Hepatocyte (in vitro differentiated cells): ENCODE results near the gene TANGO6.

Experiments used
- EZH2 ChIP-seq: fragments of 200-600 bp; sonication (generic); IDR thresholded peaks from 2 replicates; pipeline ENCODE4 v1.6.1; 2016; ENCODE audit warnings: antibody characterized with exemption, mild to moderate bottlenecking, borderline replicate concordance
- TF ChIP-seq, protein P1 (sequence below): fragments of 200-600 bp; sonication (generic); IDR thresholded peaks from 2 replicates; pipeline ENCODE4 v1.5.1; 2016; ENCODE audit warnings: antibody characterized with exemption, mild to moderate bottlenecking; ENCODE audit not compliant: poor library complexity

- TF ChIP-seq EZH2 = no peak
- TF ChIP-seq, protein P1, sequence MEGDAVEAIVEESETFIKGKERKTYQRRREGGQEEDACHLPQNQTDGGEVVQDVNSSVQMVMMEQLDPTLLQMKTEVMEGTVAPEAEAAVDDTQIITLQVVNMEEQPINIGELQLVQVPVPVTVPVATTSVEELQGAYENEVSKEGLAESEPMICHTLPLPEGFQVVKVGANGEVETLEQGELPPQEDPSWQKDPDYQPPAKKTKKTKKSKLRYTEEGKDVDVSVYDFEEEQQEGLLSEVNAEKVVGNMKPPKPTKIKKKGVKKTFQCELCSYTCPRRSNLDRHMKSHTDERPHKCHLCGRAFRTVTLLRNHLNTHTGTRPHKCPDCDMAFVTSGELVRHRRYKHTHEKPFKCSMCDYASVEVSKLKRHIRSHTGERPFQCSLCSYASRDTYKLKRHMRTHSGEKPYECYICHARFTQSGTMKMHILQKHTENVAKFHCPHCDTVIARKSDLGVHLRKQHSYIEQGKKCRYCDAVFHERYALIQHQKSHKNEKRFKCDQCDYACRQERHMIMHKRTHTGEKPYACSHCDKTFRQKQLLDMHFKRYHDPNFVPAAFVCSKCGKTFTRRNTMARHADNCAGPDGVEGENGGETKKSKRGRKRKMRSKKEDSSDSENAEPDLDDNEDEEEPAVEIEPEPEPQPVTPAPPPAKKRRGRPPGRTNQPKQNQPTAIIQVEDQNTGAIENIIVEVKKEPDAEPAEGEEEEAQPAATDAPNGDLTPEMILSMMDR = no peak
Measured at GRCh38 chr16:68984467-68984866, 141.1 kb downstream of the TANGO6 start.
